ENCODE measurements around the gene TOM1L1. TPM values are rescaled to one million over a fixed set of nuclear protein-coding genes. Genes with fewer than 3 reads are reported as not detected.

TOM1L1 gene
- total and polyA plus RNA-seq, 2 donors from 2014 or later, result 57.7 to 85.7 TPM

DNA sequence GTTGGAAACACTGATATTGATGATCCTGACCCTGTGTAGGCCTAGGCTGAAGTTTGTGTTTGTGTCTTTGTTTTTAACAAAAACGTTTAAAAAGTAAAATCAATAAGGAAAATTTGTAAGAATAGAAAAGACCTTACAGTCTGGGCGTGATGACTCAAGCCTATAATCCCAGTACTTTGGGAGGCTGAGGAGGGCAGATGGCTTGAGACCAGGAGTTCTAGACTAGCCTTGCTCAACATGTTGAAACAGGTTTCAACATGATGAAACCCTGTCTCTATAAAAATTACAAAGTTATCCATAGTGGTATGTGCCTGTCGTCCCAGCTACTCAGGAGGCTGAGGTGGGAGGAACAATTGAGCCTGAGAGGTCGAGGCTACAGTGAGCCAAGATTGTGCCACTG, 18.3 kb upstream of the TOM1L1 start:
- Histone ChIP-seq H3K27me3 (ENCODE audit: control insufficient read depth, insufficient read depth, low read length) (no peaks in the 10 kb centered on the region), H3K27ac (ENCODE audit: low read depth in 2 of 2, low read length in 2 of 2) (no peak overlapping the region), H3K36me3 (ENCODE audit: control insufficient read depth in 2 of 3, insufficient read depth in 3 of 3, low read length in 3 of 3) (no peaks in the 10 kb centered on the region), H3K9me3 (ENCODE audit: control insufficient read depth in 2 of 3, insufficient read depth in 1 of 3, low read length in 3 of 3) (no peaks in the 10 kb centered on the region), H3K9ac (ENCODE audit: low read length in 3 of 3) (no peak overlapping the region), H3K4me1 (ENCODE audit: control insufficient read depth in 2 of 3, insufficient read depth in 2 of 3, low read depth in 1 of 3, low read length in 3 of 3) (no peaks in the 10 kb centered on the region), H3K4me3 (ENCODE audit: low read length in 3 of 3) (no peak overlapping the region)
- no peak for FAIRE-seq
- no peak for DNase-seq
- TF ChIP-seq, protein P1, sequence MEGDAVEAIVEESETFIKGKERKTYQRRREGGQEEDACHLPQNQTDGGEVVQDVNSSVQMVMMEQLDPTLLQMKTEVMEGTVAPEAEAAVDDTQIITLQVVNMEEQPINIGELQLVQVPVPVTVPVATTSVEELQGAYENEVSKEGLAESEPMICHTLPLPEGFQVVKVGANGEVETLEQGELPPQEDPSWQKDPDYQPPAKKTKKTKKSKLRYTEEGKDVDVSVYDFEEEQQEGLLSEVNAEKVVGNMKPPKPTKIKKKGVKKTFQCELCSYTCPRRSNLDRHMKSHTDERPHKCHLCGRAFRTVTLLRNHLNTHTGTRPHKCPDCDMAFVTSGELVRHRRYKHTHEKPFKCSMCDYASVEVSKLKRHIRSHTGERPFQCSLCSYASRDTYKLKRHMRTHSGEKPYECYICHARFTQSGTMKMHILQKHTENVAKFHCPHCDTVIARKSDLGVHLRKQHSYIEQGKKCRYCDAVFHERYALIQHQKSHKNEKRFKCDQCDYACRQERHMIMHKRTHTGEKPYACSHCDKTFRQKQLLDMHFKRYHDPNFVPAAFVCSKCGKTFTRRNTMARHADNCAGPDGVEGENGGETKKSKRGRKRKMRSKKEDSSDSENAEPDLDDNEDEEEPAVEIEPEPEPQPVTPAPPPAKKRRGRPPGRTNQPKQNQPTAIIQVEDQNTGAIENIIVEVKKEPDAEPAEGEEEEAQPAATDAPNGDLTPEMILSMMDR (IDR thresholded peaks at IDR 0.05; ENCODE audit: borderline replicate concordance, extremely low read depth, insufficient read depth), result no peak
- intact Hi-C loops (cut with DNase I), result no loop called here

DNA sequence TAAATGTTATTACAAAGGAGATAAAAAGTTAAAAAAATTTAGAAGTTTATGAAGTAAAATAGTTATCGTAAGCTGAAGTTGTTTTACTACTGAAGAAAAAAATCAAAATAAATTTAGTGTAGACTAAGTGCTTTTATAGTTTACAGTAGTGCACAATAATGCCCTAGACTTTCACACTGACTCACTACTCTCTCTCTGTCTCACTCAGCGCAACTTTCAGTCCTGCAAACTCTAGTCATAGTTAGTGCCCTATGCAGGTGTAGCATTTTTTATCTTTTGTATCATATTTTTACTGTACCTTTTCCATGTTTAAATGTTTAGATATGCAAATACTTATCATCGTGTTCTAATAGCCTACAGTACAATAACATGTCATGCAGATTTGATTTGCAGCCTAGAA, 17.7 kb upstream of the TOM1L1 start:
- TF ChIP-seq, protein P1 (IDR thresholded peaks at IDR 0.05; ENCODE audit: borderline replicate concordance, extremely low read depth, insufficient read depth), result no peak
- no peak overlapping the region for H3K9ac ChIP-seq (ENCODE audit: low read length in 3 of 3)
- no peaks in the 10 kb centered on the region for H3K36me3 ChIP-seq (ENCODE audit: control insufficient read depth in 2 of 3, insufficient read depth in 3 of 3, low read length in 3 of 3)
- H3K4me1 ChIP-seq (ENCODE audit: control insufficient read depth in 2 of 3, insufficient read depth in 2 of 3, low read depth in 1 of 3, low read length in 3 of 3), result no peaks in the 10 kb centered on the region
- no peak overlapping the region for H3K27ac ChIP-seq (ENCODE audit: low read depth in 2 of 2, low read length in 2 of 2)
- FAIRE-seq (no peak), DNase-seq (no peak)
- intact Hi-C loops (cut with DNase I), result no loop called here
- no peak overlapping the region for H3K4me3 ChIP-seq (ENCODE audit: low read length in 3 of 3)
- no peaks in the 10 kb centered on the region for H3K9me3 ChIP-seq (ENCODE audit: control insufficient read depth in 2 of 3, insufficient read depth in 1 of 3, low read length in 3 of 3)
- no peaks in the 10 kb centered on the region for H3K27me3 ChIP-seq (ENCODE audit: control insufficient read depth, insufficient read depth, low read length)

DNA sequence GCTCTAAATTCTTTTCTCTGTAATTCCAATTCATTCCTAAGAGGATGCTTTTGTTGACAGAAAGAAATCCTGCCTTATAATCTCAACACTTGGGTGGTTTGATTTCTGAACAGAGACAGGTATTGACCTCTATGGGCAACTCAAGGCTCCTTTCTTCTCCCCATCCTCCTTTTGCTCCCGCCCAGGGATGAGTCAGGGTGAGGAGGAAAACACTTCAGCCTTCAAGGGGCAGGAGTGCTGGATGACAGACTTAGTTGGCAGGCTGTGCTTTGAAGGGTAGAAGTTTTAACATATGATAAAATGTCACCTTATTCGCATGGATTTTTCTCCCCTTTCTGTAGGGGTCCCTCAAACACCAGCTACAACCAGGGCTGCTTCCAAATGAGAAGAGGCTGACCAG, 16.7 kb upstream of the TOM1L1 start:
- FAIRE-seq (no peak), DNase-seq (no peak)
- no peaks in the 10 kb centered on the region for H3K36me3 ChIP-seq (ENCODE audit: control insufficient read depth in 2 of 3, insufficient read depth in 3 of 3, low read length in 3 of 3)
- H3K27me3 ChIP-seq (ENCODE audit: control insufficient read depth, insufficient read depth, low read length), result no peaks in the 10 kb centered on the region
- no peak overlapping the region for H3K27ac ChIP-seq (ENCODE audit: low read depth in 2 of 2, low read length in 2 of 2)
- TF ChIP-seq, protein P1 (IDR thresholded peaks at IDR 0.05; ENCODE audit: borderline replicate concordance, extremely low read depth, insufficient read depth), result no peak
- no peaks in the 10 kb centered on the region for H3K9me3 ChIP-seq (ENCODE audit: control insufficient read depth in 2 of 3, insufficient read depth in 1 of 3, low read length in 3 of 3)
- no peaks in the 10 kb centered on the region for H3K4me1 ChIP-seq (ENCODE audit: control insufficient read depth in 2 of 3, insufficient read depth in 2 of 3, low read depth in 1 of 3, low read length in 3 of 3)
- H3K9ac ChIP-seq (ENCODE audit: low read length in 3 of 3), result no peak overlapping the region
- intact Hi-C loops (cut with DNase I), result no loop called here
- H3K4me3 ChIP-seq (ENCODE audit: low read length in 3 of 3), result no peak overlapping the region

DNA sequence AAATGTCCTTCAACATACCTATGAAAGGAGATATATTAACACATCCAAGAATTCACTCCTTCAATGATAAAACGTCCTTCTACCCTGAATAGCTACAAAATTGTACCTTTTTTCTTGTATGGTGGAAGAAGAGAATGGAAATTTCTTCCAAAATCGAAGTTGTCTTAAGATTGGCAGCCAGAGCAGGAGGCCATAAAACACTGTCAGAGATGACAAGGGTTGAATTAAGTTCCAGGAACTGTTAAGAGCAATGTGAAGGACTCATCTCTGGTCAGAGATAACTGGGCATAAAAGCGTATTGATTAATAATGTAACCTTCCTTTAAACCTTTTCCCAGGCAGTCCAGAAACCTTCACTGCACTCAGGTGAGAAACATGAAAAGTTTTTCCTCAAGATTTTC, 12.9 kb upstream of the TOM1L1 start:
- H3K36me3 ChIP-seq (ENCODE audit: control insufficient read depth in 2 of 3, insufficient read depth in 3 of 3, low read length in 3 of 3), result no peaks in the 10 kb centered on the region
- H3K27me3 ChIP-seq (ENCODE audit: control insufficient read depth, insufficient read depth, low read length), result no peaks in the 10 kb centered on the region
- TF ChIP-seq, protein P1 (IDR thresholded peaks at IDR 0.05; ENCODE audit: borderline replicate concordance, extremely low read depth, insufficient read depth), result no peak
- FAIRE-seq, result no peak
- no peak overlapping the region for H3K4me3 ChIP-seq (ENCODE audit: low read length in 3 of 3)
- no peak overlapping the region for H3K9ac ChIP-seq (ENCODE audit: low read length in 3 of 3)
- H3K27ac ChIP-seq (ENCODE audit: low read depth in 2 of 2, low read length in 2 of 2), result no peak overlapping the region
- DNase-seq, result no peak
- H3K4me1 ChIP-seq (ENCODE audit: control insufficient read depth in 2 of 3, insufficient read depth in 2 of 3, low read depth in 1 of 3, low read length in 3 of 3), result no peaks in the 10 kb centered on the region
- intact Hi-C loops (cut with DNase I), result no loop called here
- no peaks in the 10 kb centered on the region for H3K9me3 ChIP-seq (ENCODE audit: control insufficient read depth in 2 of 3, insufficient read depth in 1 of 3, low read length in 3 of 3)

All from kidney (tissue), 14 donors.